ENCODE results near the gene LSAMP. TPM values are rescaled to one million over a fixed set of nuclear protein-coding genes. Genes with fewer than 3 reads are reported as not detected.

The LSAMP gene
- total RNA-seq, 1 experiment from 2014 or later = 0.90 TPM

- Histone ChIP-seq H2BK20ac (ENCODE audit: low read depth, low read length, poor library complexity, severe bottlenecking) (no peak overlapping the region), H3K79me1 (ENCODE audit: insufficient read depth, low read depth, low read length, poor library complexity, severe bottlenecking) (no peaks in the 10 kb centered on the region), H3K79me2 (ENCODE audit: insufficient read depth, low read length) (no peaks in the 10 kb centered on the region), H2AK5ac (ENCODE audit: insufficient read length, low read length) (no peak overlapping the region), H3K23me2 (ENCODE audit: insufficient read length, low read depth, low read length, poor library complexity, severe bottlenecking) (no peaks in the 10 kb centered on the region), H2BK120ac (ENCODE audit: low read depth, low read length, poor library complexity, severe bottlenecking) (no peak overlapping the region), H3K18ac (ENCODE audit: insufficient read length, low read depth, low read length) (no peak overlapping the region), H4K20me1 (ENCODE audit: control insufficient read depth, insufficient read depth, insufficient read length) (no peaks in the 10 kb centered on the region), H3K4ac (ENCODE audit: low read depth, low read length) (no peak overlapping the region), H2BK15ac (ENCODE audit: low read depth, low read length) (no peak overlapping the region), H4K91ac (ENCODE audit: insufficient read length, low read depth, low read length) (no peak overlapping the region), H3K56ac (ENCODE audit: insufficient read length, low read depth, low read length) (no peak overlapping the region), H4K8ac (replicated peaks; ENCODE audit: insufficient read length, low read depth, low read length) (no peak overlapping the region), H3K9me3 (ENCODE audit: control insufficient read depth, low read depth, low read length) (no peaks in the 10 kb centered on the region), H3K9ac (ENCODE audit: extremely low read depth, insufficient read length, low read length) (no peak overlapping the region), H3K4me1 (ENCODE audit: insufficient read depth, low read length) (no peaks in the 10 kb centered on the region), H3K27me3 (ENCODE audit: insufficient read depth, low read length) (no peaks in the 10 kb centered on the region), H2BK5ac (ENCODE audit: insufficient read length, low read length) (no peak overlapping the region), H3K4me2 (ENCODE audit: insufficient read depth, insufficient read length, low read length) (no peak overlapping the region), H3K27ac (ENCODE audit: insufficient read length, low read depth, low read length) (no peak overlapping the region), H4K5ac (ENCODE audit: insufficient read length, low read depth, low read length) (no peak overlapping the region), H3K14ac (ENCODE audit: insufficient read depth, low read length) (no peak overlapping the region), H2AFZ (ENCODE audit: low read length) (no peak overlapping the region), H2BK12ac (ENCODE audit: insufficient read length, low read depth, low read length) (no peak overlapping the region), H3K23ac (ENCODE audit: insufficient read length, low read depth, low read length) (no peak overlapping the region), H3T11ph (ENCODE audit: low read length) (no peak overlapping the region)
- whole genome bisulfite sequencing (ENCODE audit: extremely low coverage, insufficient read length, low lambda C conversion rate) = no CpG with 5 or more reads among the region's 3 CpGs
- DNase-seq = no peak
- Mint-ChIP-seq H3K27ac (no peak overlapping the region), H3K4me3 (no peak overlapping the region), H3K27me3 (ENCODE audit: low read depth) (no peaks in the 10 kb centered on the region), H3K4me1 (peaks cover 16 to 23% of the 10 kb centered on the region in 2 experiments), H3K36me3 (ENCODE audit: insufficient read depth in 1 of 3, low read depth in 3 of 3) (no peaks in the 10 kb centered on the region), H3K9me3 (no peaks in the 10 kb centered on the region)
- no peak for TF ChIP-seq CTCF (conservative IDR thresholded peaks at IDR 0.05)
Observed at GRCh38 chr3:115768661-115769060, 676.6 kb downstream of the LSAMP start.
